Measurements from ENCODE around the gene MPIG6B. TPM values are rescaled to one million over a fixed set of nuclear protein-coding genes. Genes with fewer than 3 reads are reported as not detected.
A peak's percentile ranks its signal among the peaks of the same experiment; 100 is the strongest.

Gene MPIG6B
- total and polyA plus RNA-seq, 4 donors, result 0.08 to 10.7 (median 0.24) TPM

- no peaks in the 10 kb centered on the region for H3K9me3 ChIP-seq (ENCODE audit: control insufficient read depth in 4 of 4, low read length in 3 of 4)
- H3K36me3 ChIP-seq (ENCODE audit: control insufficient read depth in 4 of 4, insufficient read depth in 3 of 4, low read depth in 1 of 4, low read length in 3 of 4), result peaks cover 8 to 36% (median 21%) of the 10 kb centered on the region in 4 donors
- H3K4me1 ChIP-seq (ENCODE audit: control insufficient read depth in 4 of 4, insufficient read depth in 4 of 4, low read length in 3 of 4), result peaks cover 0 to 17% (median 14%) of the 10 kb centered on the region in 4 donors
- H3K4me3 ChIP-seq (ENCODE audit: low read depth in 1 of 3, low read length in 3 of 3), result no peak overlapping the region
- H3K27ac ChIP-seq (ENCODE audit: low read depth in 1 of 2, low read length in 2 of 2), result no peak overlapping the region
- DNase-seq (ENCODE audit: low spot score), result no peak
- no peaks in the 10 kb centered on the region for H3K27me3 ChIP-seq (ENCODE audit: control insufficient read depth in 4 of 4, insufficient read depth in 4 of 4, low read length in 3 of 4)
- no peak overlapping the region for H3K9ac ChIP-seq (ENCODE audit: low read depth in 1 of 2, low read length in 2 of 2)
- WGBS, result 77% methylated on average over 3 of the region's 3 CpGs
- TF ChIP-seq SP1 (IDR thresholded peaks at IDR 0.05) (no peak), HNF4A (conservative IDR thresholded peaks at IDR 0.05) (no peak), NR2F2 (IDR thresholded peaks at IDR 0.05) (no peak), TAF1 (conservative IDR thresholded peaks at IDR 0.05) (no peak), ATF3 (IDR thresholded peaks at IDR 0.05) (no peak), CTCF (IDR thresholded peaks at IDR 0.05; ENCODE audit: low read depth, low read length, missing input control) (no peak), FOXA2 (IDR thresholded peaks at IDR 0.05) (no peak), RAD21 (IDR thresholded peaks at IDR 0.05) (no peak), FOXA1 (IDR thresholded peaks at IDR 0.05) (no peak), HNF4G (IDR thresholded peaks at IDR 0.05) (no peak), JUND (IDR thresholded peaks at IDR 0.05) (no peak), GABPA (IDR thresholded peaks at IDR 0.05 in 1 of 2, conservative IDR thresholded peaks at IDR 0.05 in 1 of 2) (no peak), RXRA (IDR thresholded peaks at IDR 0.05) (no peak), MAX (IDR thresholded peaks at IDR 0.05) (no peak)
These were observed 25.6 kb upstream of the MPIG6B start for GRCh38 chr6:31697555-31697954.

GRCh38 chr6:31700740-31701401, 22.3 kb upstream of the MPIG6B start:
- H3K4me1 ChIP-seq (ENCODE audit: control insufficient read depth in 4 of 4, insufficient read depth in 4 of 4, low read length in 3 of 4), result peaks cover 0 to 17% (median 14%) of the 10 kb centered on the region in 4 donors
- WGBS, result 60% methylated on average over 5 of the region's 5 CpGs
- H3K27me3 ChIP-seq (ENCODE audit: control insufficient read depth in 4 of 4, insufficient read depth in 4 of 4, low read length in 3 of 4), result no peaks in the 10 kb centered on the region
- no peak for TF ChIP-seq TAF1 (conservative IDR thresholded peaks at IDR 0.05)
- no peak for TF ChIP-seq GABPA (IDR thresholded peaks at IDR 0.05 in 1 of 2, conservative IDR thresholded peaks at IDR 0.05 in 1 of 2)
- no peak for TF ChIP-seq FOXA1 (IDR thresholded peaks at IDR 0.05)
- H3K27ac ChIP-seq (ENCODE audit: low read depth in 1 of 2, low read length in 2 of 2), result no peak overlapping the region
- H3K9ac ChIP-seq (ENCODE audit: low read depth in 1 of 2, low read length in 2 of 2), result no peak overlapping the region
- no peak for DNase-seq (ENCODE audit: low spot score)
- H3K4me3 ChIP-seq (ENCODE audit: low read depth in 1 of 3, low read length in 3 of 3), result no peak overlapping the region
- H3K36me3 ChIP-seq (ENCODE audit: control insufficient read depth in 4 of 4, insufficient read depth in 3 of 4, low read depth in 1 of 4, low read length in 3 of 4), result peaks cover 8 to 11% (median 9%) of the 10 kb centered on the region in 4 donors
- no peaks in the 10 kb centered on the region for H3K9me3 ChIP-seq (ENCODE audit: control insufficient read depth in 4 of 4, low read length in 3 of 4)

GRCh38 chr6:31701666-31702404, 21.3 kb upstream of the MPIG6B start:
- peak overlapping the region; percentile 85 to 98 for H3K9ac ChIP-seq (ENCODE audit: low read depth in 1 of 2, low read length in 2 of 2)
- H3K9me3 ChIP-seq (ENCODE audit: control insufficient read depth in 4 of 4, low read length in 3 of 4), result no peaks in the 10 kb centered on the region
- H3K36me3 ChIP-seq (ENCODE audit: control insufficient read depth in 4 of 4, insufficient read depth in 3 of 4, low read depth in 1 of 4, low read length in 3 of 4), result peaks cover 2 to 7% (median 5%) of the 10 kb centered on the region in 4 donors
- no peak for DNase-seq (ENCODE audit: low spot score)
- no peaks in the 10 kb centered on the region for H3K27me3 ChIP-seq (ENCODE audit: control insufficient read depth in 4 of 4, insufficient read depth in 4 of 4, low read length in 3 of 4)
- peaks cover 0 to 17% (median 14%) of the 10 kb centered on the region in 4 donors for H3K4me1 ChIP-seq (ENCODE audit: control insufficient read depth in 4 of 4, insufficient read depth in 4 of 4, low read length in 3 of 4)
- 24% methylated on average over 7 of the region's 7 CpGs for WGBS
- H3K27ac ChIP-seq (ENCODE audit: low read depth in 1 of 2, low read length in 2 of 2), result peak overlapping the region; percentile 94
- H3K4me3 ChIP-seq (ENCODE audit: low read depth in 1 of 3, low read length in 3 of 3), result peak overlapping the region; percentile 72 to 96 (median 73)
- TF ChIP-seq EGR1 (IDR thresholded peaks at IDR 0.05; ENCODE audit: low read depth in 2 of 2) (no peak), TAF1 (conservative IDR thresholded peaks at IDR 0.05) (no peak), RXRA (IDR thresholded peaks at IDR 0.05) (no peak), JUND (IDR thresholded peaks at IDR 0.05) (no peak), HNF4A (conservative IDR thresholded peaks at IDR 0.05) (no peak), FOXA1 (IDR thresholded peaks at IDR 0.05) (no peak), REST (IDR thresholded peaks at IDR 0.05) (no peak), NR2F2 (IDR thresholded peaks at IDR 0.05) (no peak), ZBTB33 (IDR thresholded peaks at IDR 0.05) (no peak), RAD21 (IDR thresholded peaks at IDR 0.05) (no peak), HNF4G (IDR thresholded peaks at IDR 0.05) (no peak), FOXA2 (IDR thresholded peaks at IDR 0.05) (no peak), YY1 (IDR thresholded peaks at IDR 0.05) (no peak), SP1 (IDR thresholded peaks at IDR 0.05) (no peak)
